GM04504 (cell line): ENCODE data around the gene CCDC97.

Experiments
- DNase-seq: peaks from one replicate; pipeline ENCODE4 v3.0.0-alpha.2; 2012; ENCODE audit warnings: low read depth

Gene CCDC97

DNA sequence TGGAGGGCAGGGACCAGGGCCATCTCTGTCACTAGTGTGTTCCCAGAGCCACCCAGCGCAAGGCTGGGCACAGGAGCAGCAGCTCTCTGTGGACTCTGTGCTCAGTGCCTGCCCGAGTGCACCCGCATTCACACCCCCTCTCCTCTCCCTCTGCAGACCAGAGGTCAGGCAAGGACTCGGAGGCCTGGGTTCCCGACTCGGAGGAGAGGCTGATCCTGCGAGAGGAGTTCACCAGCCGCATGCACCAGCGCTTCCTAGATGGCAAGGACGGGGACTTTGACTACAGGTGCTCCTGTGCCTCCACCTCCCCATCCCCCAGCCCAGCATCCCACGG, 10.2 kb downstream of the CCDC97 start:
- DNase-seq: no peak

DNA sequence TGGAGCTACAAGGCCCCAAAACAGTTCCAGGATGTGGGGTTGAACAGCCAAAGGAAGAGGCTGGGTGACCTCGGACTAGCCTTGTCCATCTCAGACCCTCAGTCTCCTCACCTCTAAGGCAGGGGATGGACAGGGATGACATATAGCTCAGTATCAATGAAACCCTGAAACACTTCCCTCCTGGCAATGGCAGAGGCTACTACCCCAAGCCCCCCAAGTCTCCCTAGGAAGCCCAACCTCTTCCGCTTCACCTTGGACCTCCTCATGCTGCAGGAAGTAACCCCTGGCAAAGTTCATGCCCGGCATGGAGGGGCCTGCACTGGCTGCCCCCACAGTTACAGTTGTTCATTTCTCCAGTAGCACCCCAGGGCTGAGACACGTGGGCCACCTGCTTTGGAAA, 10.6 kb downstream of the CCDC97 start:
- no peak for DNase-seq

DNA sequence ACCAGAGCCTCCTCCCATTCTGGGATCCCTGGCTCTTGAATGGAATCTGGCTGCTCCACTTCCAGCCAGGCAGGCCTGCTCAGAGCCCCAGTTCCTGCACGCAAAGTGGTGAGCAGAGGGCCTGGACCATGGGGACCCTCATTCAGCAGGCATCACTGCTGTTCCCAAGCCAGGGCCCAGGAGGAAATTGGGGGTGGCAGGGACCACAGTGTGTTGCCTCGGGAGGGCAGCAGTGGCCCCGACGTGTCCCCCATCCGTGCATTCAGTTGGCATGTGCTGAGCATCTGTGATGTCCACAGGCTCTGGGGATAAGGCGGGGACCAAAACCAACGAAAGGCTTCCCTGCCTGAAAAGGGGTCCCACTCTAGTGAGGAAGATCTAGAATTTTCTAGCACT, 11.2 kb downstream of the CCDC97 start:
- DNase-seq: no peak

DNA sequence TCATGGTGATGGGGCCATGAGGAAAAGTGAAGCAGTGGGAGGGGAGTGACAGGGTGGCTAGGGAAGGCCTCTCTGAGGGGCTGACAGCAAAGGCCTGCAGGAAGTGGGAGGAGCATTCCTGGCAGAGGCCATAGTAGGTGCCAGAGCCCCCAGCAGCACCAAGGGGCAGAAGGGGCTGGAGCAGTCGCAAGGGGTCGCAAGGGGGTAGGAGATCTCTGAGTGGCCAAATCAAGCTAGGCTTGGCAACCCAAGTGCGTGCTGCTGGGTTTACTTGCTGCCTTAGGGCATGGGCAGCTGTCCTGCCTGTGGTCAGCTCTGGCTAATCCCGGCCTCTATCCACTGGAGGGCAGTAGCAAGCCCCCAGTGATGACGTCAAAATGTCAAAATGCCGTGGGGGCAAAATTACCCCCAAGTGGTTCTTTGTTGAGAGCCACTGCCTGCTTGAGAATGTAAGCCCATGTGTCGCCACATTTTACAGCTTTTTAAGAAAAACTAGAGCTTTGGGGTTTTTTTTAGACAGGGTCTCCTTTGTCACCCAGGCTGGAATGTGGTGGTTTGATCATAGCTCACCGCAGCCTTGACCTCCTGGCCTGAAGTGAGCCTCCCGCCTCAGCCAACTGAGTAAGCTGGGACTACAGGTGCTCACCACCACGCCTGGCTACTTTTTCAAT, 11.8 kb downstream of the CCDC97 start:
- no peak for DNase-seq

DNA sequence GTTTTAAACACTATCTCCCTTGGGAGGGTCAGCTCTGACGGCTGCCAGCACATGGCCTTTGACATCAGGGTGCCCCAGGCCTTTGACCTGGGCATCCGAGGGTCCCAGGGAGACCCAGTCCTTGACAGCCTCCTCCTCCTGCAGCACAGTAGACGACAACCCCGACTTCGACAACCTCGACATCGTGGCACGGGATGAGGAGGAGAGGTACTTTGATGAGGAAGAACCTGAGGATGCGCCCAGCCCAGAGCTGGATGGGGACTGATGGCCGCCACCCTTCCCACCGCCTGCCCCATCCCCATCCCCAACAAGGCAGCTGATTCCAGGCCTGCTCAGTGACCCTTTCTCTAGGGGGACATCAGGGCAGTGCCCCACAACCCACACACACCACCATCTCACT, 12.5 kb downstream of the CCDC97 start:
- no peak for DNase-seq

DNA sequence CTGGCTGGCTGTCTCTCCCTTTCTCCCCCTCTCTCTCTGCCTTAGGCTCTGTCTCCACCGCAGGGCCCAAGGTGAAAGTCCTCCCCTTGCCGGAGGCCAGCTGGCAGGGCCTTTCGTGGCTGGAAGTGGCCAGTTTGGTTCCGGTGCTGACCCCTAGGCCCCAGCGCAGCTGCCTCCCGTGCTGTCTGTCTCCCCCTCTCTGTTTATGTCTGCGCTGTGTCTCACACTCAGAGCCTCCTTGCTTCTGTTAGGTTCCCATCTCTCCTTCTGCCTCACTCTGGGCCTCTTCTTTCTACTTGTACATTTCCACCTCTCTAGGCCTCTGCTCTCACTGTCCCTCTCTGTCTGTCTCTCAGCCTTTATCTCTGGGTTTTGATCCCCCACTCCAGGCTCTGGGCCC, 13.1 kb downstream of the CCDC97 start:
- no peak for DNase-seq

DNA sequence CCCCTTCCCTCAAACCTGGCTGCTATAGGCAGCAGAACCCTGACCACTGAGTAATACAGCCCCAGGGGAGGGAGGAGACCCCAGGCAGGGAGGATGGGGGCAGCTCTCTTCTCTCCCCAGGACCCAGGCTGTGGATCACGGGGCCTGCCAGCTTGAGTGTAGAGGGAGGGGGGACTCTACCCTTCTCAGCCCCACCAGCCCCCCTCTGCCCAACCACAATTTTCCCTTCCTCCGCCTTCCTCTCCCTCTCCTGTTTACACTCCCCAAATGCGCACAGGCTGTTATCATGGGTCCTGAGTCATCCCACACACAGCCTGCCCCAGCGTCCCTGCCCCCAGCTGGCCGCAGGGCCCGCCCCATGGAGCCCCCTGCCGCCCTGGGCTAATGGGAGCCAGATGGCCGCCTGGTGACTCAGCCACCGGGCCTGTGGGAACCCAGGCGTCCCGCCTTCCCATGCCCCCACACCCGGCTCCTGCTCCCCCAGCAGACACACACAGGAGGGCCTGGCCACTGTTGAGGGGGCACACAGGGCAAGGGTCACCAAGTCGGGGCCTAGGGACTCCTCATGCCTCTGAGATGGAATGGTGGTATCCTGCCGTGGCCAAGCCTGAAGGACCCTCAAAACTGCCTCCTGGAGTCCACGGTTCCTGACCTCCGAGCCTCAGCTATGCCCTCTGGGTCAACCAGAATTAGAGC, 13.6 kb downstream of the CCDC97 start:
- DNase-seq: peak; percentile 96

DNA sequence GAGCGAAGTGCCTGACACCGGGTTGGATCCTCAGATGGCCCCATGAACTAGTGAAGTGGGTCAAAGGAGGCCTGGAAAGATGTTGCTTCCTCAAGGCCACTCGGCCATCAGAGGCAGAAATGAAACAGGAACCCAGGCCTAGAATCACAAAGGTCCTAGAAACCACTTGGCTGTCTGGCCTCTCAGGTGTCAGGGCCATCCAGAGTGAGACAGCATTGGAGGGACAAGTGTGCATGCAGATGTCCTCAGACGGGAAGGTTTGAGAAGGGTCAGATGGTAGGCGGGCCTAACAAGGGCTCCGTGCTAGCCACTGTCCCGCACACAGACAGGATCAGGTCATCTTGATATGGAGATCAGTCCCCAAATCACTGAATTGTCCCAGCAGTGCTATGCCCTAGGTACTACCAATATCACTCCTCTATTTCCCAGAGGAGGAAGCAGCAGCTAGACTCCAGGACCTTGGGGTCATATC, 14.3 kb downstream of the CCDC97 start:
- DNase-seq: no peak

DNA sequence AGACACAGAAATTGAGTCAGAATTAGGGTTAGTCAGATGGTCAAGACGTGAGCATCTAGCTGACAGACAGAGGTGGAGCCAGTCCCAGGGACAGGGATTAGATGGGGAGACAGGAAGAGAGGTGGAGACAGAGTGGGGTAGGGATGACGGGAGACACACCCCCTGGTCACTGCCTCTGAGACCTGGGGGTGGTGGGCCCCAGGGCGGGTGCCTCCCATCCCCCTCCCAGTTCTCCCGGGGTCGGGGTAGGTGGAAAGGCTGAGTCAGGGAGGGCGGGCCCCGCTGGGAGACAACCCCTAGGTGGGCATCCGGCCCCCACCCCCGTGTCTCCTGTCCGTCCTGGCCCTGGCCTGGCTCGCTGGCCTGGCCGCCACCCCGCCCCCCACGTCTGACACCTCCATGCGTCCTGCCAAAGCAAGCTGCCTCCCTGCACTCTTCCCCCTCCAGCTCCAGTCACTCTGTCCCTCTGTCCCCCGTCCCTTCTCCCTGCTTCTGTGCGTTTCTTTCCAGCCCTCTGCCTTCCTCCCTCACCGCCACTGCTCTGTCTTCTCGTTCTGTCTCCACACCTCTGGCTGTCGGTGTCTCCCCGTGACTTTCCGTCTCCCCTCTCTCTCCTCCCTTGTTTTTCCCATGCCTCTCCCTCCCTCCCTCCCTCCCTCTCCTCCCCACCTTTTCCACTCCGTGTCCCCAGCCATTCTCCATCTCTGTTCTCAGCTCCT, 15.1 kb downstream of the CCDC97 start:
- DNase-seq: peak; percentile 70

DNA sequence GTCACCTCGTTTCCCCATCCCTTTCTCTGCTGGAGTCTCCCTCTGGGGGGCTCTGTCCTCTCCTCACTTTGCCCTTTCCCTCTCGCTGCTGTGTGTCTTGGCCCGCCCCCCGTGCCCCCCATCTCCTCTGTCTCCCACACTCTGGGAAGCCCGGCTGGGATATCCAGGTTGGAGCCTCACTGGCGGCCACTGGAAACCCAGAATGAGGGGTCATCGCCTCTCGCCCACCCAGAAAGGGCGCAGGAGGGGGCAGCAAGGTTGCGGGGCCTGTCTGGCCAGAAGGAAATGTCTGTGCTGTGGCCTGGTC, 15.6 kb downstream of the CCDC97 start:
- no peak for DNase-seq

DNA sequence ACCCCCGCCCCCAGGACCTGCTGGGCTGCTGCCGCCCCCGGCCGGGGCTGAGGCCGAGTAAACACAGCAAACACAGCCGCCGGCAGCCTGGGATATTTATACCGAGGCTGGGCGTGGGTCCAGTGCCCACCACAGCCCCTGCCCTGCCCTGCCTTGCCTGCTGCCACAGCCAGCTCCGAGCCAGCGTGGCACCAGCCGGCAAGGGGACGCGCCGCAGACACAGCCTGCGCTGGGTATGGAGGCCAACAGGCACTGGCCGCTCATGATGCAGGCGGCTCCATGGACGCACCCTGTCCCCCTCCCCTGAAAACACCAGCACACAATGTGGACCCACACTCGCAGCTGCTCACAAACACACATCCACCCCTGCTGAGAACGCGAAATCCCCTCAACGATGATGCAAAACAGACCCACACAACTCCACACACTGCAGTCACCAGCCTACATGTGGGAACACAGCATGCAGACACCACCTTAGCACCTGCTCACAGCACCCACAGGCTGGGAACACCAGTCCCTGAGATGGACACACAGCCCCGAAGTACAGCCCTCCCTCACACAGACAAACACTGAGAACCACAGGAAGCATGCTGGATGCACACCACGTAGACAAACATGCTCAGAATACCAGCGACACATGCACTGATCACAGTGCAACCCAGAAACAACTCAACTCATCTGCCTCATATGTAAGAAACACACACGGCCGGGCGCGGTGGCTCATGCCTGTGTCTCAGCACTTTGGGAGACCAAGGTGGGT, 16.2 kb downstream of the CCDC97 start:
- no peak for DNase-seq

DNA sequence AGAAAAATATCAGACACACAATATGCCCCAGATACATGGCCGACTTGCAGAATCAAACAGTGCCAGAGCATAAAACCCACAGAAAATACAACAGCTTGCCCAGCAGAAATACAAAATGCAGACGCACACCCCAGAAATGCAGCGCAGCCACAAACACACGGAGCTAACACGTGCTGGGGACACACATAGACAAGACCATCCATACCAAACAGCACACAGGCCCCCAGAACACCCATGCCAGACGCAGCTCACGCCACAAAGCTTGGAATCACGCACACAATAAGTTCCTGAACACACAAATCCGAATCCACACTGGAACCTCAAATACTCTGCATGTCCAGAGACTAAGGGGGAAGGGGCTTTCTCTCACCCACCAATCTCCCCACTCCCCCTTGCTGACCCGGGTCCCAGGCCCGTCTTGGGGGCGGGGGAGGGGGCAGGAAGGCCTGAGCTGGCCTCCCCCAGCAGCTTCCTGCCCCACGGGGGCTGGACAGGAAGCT, 17.2 kb downstream of the CCDC97 start:
- DNase-seq: no peak

DNA sequence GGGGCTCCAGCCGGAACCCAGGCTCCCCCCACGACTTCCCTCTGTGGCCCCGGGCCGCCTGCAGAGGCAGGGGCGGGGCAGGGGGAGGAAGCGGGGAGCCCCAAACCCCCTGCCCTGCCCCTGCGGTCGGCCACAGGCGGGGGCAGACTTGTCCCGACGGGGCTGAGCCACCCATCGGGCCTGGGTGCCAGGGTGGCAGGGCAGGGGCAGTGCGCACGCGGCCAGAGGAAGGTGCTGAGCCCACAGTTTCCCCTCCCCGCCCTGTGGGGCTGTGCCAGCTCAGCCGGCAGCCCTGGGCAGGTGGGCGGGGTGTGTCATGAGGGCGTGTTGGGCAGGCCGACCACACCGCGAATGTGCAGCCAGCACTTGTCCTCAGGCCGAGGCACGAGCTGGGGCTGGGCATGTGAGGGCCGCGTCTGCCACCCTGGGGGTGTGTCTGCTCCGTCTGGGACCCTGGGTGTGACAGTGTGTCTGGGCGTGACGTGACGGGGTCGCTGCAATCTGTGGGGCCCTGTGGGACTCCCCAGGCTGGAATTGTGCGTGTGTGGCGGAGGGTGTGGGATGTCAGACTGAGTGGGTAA, 17.7 kb downstream of the CCDC97 start:
- no peak for DNase-seq

DNA sequence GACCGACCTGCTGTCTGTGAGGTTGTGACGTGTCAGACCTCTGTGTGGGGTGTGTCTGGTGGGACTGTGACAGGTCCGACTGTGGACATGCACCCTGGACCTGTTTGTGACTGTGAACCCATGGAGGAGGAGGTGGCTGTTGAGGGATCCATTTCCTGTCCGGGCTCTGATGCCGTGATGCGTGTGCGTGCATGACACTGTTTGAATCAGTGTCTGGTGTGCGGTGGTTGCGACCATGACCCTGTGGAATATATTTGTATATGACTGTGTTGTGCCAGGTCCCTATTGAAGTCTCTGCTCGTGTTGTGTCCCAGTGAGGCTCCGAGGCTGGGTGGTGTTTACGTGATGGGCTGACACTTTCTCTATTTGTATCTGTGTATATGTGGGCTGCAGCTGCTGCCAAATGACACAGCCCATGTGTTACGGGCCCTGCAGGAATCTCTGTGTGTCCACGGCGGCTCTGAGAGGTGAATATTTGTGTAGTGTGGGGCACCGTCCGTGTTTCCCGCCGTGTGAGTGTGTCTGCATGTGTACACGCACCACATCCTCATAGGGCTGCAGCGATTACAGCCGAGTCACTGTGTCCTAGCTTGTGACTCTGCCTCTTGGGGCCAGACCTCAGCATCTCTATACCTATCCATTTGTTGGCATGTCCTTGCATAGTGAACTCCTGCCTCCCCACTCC, 18.3 kb downstream of the CCDC97 start:
- DNase-seq: no peak

DNA sequence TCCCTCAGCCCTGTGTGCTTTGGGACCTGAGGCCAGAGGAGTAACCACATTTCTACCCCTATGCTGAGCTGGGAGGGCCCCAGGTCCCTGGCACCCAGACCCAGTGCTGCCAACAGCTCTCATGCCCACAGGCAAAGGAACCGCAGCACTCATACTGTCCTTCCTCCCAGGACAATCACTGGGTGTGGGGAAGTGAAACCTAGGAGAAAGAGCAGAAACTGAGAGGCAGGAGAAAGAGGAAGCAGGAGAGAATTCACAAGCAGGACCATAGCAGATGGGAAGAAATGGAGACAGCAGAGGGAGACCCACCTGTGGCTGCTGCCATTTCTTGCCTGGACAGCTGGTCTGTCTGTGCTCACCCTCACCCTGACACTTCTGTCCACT, 18.9 kb downstream of the CCDC97 start:
- DNase-seq: no peak

DNA sequence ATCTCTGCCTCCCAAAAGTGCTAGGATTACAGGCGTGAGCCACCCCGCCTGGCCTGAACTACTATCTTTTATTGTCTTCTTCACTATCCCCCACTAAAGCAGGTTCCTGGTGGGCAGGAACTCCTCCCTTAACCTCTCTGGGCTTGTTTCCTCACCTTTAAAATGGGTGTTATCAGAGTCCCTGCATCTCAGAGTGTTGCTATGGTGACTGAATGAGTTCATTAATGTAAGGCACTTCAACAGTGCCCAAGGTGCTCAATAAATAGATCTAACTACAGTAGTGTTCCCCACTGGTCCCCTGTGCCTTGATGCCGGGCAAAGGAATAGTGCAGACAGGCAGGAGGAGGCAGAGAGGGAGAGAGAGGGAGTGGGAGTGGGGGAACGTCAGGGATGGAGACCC, 20.5 kb downstream of the CCDC97 start:
- no peak for DNase-seq

DNA sequence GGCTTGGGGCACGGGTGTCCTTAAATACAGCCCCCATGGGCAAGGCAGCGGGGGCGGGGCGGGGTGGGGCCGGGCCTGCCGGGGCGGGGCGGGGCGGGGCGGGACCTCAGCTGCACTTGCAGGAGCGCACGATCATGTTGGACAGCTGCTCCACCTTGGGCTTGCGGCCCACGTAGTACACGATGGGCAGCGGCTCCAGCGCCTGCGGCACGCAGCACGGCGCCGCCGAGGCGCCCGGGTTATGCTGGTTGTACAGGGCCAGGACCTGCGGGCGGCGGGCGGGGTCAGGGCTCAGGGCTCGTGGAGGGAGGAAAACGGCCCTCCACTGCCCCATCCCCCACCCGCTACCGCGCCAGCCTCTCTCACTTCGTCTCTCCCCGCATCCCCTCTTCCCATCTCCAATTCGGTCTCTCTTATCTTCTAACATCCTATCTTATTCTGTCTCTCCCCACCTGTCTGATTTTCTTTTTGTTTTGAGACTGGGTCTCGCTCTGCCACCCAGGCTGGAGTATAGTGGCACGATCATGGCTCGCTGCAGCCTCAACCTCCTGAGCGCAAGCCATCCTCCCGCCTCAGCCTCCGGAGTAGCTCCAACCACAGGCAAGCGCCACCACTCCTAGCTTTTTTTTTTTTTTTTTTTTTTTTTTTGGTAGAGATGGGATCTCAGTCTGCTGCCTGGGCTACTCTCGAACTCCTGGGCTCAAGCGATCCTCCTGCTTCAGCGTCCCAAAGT, 21.1 kb downstream of the CCDC97 start:
- DNase-seq: no peak

DNA sequence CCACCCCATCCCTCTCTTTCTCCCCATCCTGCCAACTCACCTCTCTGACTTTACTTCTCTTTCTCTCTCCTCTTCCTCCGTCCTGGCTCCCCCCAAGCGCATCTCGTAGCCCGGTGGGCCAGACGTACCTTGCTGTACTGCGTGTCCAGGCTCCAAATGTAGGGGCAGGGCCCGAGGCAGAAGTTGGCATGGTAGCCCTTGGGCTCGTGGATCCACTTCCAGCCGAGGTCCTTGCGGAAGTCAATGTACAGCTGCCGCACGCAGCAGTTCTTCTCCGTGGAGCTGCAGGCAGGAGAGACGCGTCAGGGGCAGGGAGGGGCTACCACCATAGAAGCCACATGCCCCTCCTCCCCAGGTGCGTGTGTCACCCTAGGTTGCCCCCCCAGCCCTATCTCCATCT, 22.0 kb downstream of the CCDC97 start:
- DNase-seq: no peak

DNA sequence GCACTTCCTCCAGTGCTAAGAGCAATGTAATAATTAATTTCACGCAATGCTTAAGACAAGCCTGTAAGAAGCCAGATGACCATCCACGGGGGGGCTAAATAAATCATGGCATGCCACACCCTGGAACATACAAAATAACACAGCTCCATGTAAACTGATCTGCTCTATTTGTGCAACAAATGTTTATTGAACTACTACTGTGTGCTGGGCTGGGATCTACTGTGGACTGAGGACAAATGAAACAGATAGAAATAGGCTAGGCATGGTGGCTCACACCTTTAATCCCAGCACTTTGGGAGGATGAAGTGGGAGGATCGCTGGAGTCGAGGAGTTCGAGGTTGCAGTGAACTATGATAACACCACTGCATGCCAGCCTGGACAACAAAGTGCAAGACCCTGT, 22.5 kb downstream of the CCDC97 start:
- DNase-seq: no peak

DNA sequence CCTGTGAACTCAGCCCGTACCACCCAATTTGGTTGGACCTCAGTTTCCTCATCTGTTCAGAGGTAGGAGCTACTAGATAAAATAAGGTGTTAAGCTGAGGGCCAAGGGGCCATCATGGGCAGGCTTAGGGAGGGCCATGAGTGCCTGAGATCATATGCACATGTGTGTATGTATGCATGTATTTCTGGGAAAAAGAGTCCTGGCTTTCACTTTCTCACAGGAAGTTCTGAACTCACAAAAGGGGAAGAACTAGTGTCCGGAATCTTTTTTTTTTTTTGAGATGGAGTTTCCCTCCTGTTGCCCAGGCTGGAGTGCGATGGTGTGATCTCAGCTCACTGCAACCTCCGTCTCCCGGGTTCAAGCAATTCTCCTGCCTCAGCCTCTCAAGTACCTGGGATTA, 24.8 kb downstream of the CCDC97 start:
- DNase-seq: no peak

DNA sequence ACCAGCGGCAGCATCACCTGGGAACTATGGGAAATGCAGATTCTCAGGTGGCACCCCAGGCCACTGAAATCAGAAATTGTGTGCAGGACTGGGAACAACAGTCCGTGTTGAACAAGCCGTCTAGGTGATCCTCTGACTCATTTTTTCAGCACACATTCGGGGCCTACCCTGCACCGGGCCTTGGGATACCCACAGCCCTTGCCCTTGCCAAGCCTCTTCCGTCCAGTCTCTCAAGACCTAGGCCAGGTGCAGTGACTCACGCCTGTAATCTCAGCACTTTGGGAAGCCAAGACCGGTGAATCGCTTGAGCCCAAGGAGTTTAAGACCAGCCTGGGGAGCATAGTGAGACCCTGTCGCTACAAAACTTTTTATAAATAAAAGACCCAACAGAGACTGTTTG, 25.5 kb downstream of the CCDC97 start:
- no peak for DNase-seq
